ENCODE results near the gene MSRB1. TPM values are rescaled to one million over a fixed set of nuclear protein-coding genes. Genes with fewer than 3 reads are reported as not detected.

The MSRB1 gene
- total RNA-seq, 1 experiment from 2014 or later, result 49.4 TPM

- H3K4me2 ChIP-seq, result no peak overlapping the region
- no peak overlapping the region for H3K27ac ChIP-seq
Observed at GRCh38 chr16:1933097-1933661, 9.8 kb downstream of the MSRB1 start.

GRCh38 chr16:1932050-1933028 is 10.7 kb downstream of the MSRB1 start:
- H3K27me3 ChIP-seq (ENCODE audit: insufficient read depth, low read depth), result no peaks in the 10 kb centered on the region
- POLR2A ChIA-PET (ENCODE audit: unreplicated experiment), result interaction anchor here (0.6 kb wide), 1 partner anchor 89 kb away, joined by 20 read pairs; no protein-coding TSS in a partner anchor

More at GRCh38 chr16:1933097-1933661, 9.8 kb downstream of the MSRB1 start:
- no peak overlapping the region for H2AFZ ChIP-seq
- intact Hi-C loops (cut with micrococcal nuclease; ENCODE audit: unreplicated experiment), result no loop called here
- H3K9me3 ChIP-seq (ENCODE audit: insufficient read depth, low read depth), result no peaks in the 10 kb centered on the region
- peaks cover 20% of the 10 kb centered on the region for H3F3A ChIP-seq (ENCODE audit: insufficient read depth, low read depth)
- H3K9me2 ChIP-seq (ENCODE audit: insufficient read depth), result no peaks in the 10 kb centered on the region
- no peaks in the 10 kb centered on the region for H4K20me1 ChIP-seq (ENCODE audit: insufficient read depth)
- POLR2A ChIA-PET (ENCODE audit: unreplicated experiment), result no interaction called here
- no peaks in the 10 kb centered on the region for H3K27me3 ChIP-seq (ENCODE audit: insufficient read depth, low read depth)
- H3K79me2 ChIP-seq (ENCODE audit: low read depth), result no peaks in the 10 kb centered on the region
- H3K4me1 ChIP-seq (replicated peaks; ENCODE audit: insufficient read depth), result peaks cover 19% of the 10 kb centered on the region
- DNase-seq, result no peak
- CTCF ChIA-PET, result no interaction called here
- no TSS peak for BruUV-seq (replicated peaks)
- no peak overlapping the region for H3K4me3 ChIP-seq
- H3K36me3 ChIP-seq (ENCODE audit: low read depth), result no peaks in the 10 kb centered on the region
- no peak for TF ChIP-seq CTCF (conservative IDR thresholded peaks at IDR 0.05)
- TF ChIP-seq EZH2 (IDR thresholded peaks at IDR 0.05; ENCODE audit: low read depth), result no peak

More at GRCh38 chr16:1932050-1933028, 10.7 kb downstream of the MSRB1 start:
- Histone ChIP-seq H3K9me2 (ENCODE audit: insufficient read depth) (no peaks in the 10 kb centered on the region), H3K79me2 (ENCODE audit: low read depth) (no peaks in the 10 kb centered on the region), H3K4me3 (no peak overlapping the region), H2AFZ (no peak overlapping the region), H3K4me1 (replicated peaks; ENCODE audit: insufficient read depth) (peaks cover 15% of the 10 kb centered on the region), H3K4me2 (no peak overlapping the region), H3F3A (ENCODE audit: insufficient read depth, low read depth) (peaks cover 20% of the 10 kb centered on the region), H4K20me1 (ENCODE audit: insufficient read depth) (no peaks in the 10 kb centered on the region), H3K36me3 (ENCODE audit: low read depth) (no peaks in the 10 kb centered on the region), H3K27ac (no peak overlapping the region), H3K9me3 (ENCODE audit: insufficient read depth, low read depth) (no peaks in the 10 kb centered on the region)
- TF ChIP-seq EZH2 (IDR thresholded peaks at IDR 0.05; ENCODE audit: low read depth), result no peak
- no peak; the same call in 1 of the 2 replicates for TF ChIP-seq CTCF (conservative IDR thresholded peaks at IDR 0.05)
- CTCF ChIA-PET, result no interaction called here
- no TSS peak for BruUV-seq (replicated peaks)
- DNase-seq, result peak in 1 of 2 experiments; percentile 68
- intact Hi-C loops (cut with micrococcal nuclease; ENCODE audit: unreplicated experiment), result no loop called here

Data from PC-9 (cell line).